Measurements from ENCODE around the gene ST3GAL3.

DNA sequence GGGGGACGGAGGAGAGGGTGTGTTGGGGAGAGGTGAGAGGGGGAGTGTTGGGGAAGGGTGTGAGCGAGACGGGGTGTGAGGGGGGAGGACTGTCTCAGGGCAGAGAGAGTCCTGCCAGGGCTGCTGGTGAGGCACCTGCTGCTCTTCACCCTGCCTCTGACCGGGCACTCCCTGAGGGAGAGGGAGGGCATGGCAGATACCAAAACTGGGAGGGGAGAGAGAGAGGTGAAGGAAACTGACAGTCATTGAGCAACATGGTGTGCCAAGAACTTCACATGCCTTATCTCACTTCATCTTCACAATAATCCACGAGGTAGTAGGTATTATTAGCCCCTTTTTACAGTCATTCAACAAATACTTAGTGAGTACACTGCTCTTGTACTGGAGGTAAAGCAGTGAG, 164.9 kb downstream of the ST3GAL3 start:
- TF ChIP-seq POLR2AphosphoS5 (IDR thresholded peaks at IDR 0.05; ENCODE audit: low read depth) (no peak), GABPA (IDR thresholded peaks at IDR 0.05; ENCODE audit: low read depth) (no peak), SPI1 (IDR thresholded peaks at IDR 0.05; ENCODE audit: borderline replicate concordance, low read depth) (no peak)
- TF ChIP-seq, protein P1, sequence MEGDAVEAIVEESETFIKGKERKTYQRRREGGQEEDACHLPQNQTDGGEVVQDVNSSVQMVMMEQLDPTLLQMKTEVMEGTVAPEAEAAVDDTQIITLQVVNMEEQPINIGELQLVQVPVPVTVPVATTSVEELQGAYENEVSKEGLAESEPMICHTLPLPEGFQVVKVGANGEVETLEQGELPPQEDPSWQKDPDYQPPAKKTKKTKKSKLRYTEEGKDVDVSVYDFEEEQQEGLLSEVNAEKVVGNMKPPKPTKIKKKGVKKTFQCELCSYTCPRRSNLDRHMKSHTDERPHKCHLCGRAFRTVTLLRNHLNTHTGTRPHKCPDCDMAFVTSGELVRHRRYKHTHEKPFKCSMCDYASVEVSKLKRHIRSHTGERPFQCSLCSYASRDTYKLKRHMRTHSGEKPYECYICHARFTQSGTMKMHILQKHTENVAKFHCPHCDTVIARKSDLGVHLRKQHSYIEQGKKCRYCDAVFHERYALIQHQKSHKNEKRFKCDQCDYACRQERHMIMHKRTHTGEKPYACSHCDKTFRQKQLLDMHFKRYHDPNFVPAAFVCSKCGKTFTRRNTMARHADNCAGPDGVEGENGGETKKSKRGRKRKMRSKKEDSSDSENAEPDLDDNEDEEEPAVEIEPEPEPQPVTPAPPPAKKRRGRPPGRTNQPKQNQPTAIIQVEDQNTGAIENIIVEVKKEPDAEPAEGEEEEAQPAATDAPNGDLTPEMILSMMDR (IDR thresholded peaks at IDR 0.05; ENCODE audit: insufficient read depth, low read length) = no peak
- TF ChIP-seq, protein P2, sequence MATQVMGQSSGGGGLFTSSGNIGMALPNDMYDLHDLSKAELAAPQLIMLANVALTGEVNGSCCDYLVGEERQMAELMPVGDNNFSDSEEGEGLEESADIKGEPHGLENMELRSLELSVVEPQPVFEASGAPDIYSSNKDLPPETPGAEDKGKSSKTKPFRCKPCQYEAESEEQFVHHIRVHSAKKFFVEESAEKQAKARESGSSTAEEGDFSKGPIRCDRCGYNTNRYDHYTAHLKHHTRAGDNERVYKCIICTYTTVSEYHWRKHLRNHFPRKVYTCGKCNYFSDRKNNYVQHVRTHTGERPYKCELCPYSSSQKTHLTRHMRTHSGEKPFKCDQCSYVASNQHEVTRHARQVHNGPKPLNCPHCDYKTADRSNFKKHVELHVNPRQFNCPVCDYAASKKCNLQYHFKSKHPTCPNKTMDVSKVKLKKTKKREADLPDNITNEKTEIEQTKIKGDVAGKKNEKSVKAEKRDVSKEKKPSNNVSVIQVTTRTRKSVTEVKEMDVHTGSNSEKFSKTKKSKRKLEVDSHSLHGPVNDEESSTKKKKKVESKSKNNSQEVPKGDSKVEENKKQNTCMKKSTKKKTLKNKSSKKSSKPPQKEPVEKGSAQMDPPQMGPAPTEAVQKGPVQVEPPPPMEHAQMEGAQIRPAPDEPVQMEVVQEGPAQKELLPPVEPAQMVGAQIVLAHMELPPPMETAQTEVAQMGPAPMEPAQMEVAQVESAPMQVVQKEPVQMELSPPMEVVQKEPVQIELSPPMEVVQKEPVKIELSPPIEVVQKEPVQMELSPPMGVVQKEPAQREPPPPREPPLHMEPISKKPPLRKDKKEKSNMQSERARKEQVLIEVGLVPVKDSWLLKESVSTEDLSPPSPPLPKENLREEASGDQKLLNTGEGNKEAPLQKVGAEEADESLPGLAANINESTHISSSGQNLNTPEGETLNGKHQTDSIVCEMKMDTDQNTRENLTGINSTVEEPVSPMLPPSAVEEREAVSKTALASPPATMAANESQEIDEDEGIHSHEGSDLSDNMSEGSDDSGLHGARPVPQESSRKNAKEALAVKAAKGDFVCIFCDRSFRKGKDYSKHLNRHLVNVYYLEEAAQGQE (IDR thresholded peaks at IDR 0.05; ENCODE audit: insufficient replicate concordance, low read depth) = no peak

Measured in HL-60 (cell line).